Right lung (tissue), 5 donors: Measurements from ENCODE around the gene LRRC4C. TPM values are rescaled to one million over a fixed set of nuclear protein-coding genes. Genes with fewer than 3 reads are reported as not detected.

Experiments used
- DNase-seq, 2 donors: peaks; one replicate each; pipeline ENCODE4 v3.0.0-alpha.2; 2013
- polyA plus RNA-seq, 5 donors: library from polyadenylated mRNA; unstranded; fragments of 120-200 nt; gene quantifications; one replicate each; pipeline versions ENCODE4 v1.2.1 to v1.2.3, GENCODE V29; 2013; ENCODE audit warnings: inconsistent platforms in 1 of 5, low replicate concordance in 1 of 5; ENCODE audit not compliant: insufficient read length in 5 of 5, insufficient read depth in 1 of 5

Gene LRRC4C
- polyA plus RNA-seq, 5 donors = 3.1 to 5.9 (median 4.8) TPM

- DNase-seq = no peak
Measured at GRCh38 chr11:41119484-41119883, 340.0 kb downstream of the LRRC4C start.

DNA sequence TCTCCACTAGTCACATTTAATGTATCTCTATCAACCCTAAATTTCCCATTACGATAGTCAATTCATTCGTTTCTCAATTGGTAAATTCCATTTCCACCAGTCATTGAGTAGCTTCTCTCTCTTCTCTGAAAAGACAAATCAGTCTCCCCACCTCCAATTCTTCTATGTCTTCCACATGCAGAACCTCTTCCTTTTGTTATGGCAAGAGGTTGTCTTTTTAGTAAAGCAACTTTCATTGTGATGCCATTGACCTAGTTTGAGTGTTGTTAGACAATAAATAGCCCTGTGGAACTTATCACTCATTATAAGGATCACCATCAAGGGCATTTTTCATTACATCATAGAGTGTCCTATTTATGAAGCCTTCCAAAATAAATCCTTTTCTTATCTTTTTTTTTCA, 340.9 kb downstream of the LRRC4C start:
- DNase-seq = no peak

GRCh38 chr11:41116970-41117369, 342.5 kb downstream of the LRRC4C start:
- no peak for DNase-seq

DNA sequence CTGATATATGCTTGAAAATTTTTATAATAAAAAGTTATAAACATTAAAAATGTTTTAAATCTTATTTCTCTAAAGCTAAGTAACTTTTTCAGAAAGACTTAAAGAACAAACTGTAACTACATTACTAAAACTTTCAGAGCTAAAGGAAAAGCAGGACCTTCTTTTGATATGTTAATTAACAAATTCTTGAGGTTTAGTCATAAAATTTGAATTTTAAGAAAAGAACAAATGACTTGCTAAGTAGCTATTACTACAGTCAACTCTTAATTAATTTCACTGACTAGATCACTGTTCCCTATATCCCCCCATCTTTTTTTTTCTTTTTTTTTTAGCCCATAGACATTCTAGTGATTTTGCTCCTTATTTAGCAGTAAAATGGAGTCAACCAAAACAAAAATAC, 344.4 kb downstream of the LRRC4C start:
- no peak for DNase-seq

- DNase-seq = no peak
Measured at GRCh38 chr11:41113160-41113559, 346.3 kb downstream of the LRRC4C start.

DNA sequence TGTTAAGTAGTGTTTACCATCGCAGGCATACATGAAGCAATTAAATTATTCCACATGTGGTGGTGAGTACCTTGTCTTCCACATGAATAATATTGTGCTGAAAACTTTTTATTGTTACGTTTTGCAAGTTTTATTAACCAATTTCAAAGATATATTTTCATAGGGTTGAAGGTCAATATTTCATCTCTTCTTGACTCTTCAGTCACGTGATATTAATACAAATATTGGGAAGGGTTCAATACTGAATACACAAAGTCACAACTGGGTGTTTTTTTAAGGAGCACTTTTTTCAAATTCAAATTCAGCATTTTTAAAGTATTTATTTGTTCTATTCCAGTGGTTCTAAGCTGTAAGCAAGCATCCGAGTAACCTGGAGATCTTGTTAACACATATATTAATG, 348.9 kb downstream of the LRRC4C start:
- DNase-seq = no peak

GRCh38 chr11:41102471-41102870, 357.0 kb downstream of the LRRC4C start:
- no peak for DNase-seq

DNA sequence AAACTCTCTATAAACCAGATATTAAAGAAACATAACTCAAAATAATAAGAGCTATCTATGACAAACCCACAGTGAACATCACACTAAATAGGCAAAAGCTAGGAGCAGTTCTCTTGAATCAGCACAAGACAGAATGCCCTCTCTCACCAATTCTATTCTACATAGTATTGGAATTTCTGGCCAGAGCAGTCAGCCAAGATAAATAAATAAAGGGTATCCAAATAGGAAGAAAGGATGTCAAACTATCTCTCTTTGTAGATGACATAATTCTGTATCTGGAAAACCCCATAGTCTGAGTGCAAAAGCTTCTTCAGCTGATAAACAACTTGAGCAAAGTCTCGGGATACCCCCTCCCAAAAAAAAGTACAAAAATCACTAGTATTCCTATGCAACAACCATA, 359.8 kb downstream of the LRRC4C start:
- no peak for DNase-seq

DNA sequence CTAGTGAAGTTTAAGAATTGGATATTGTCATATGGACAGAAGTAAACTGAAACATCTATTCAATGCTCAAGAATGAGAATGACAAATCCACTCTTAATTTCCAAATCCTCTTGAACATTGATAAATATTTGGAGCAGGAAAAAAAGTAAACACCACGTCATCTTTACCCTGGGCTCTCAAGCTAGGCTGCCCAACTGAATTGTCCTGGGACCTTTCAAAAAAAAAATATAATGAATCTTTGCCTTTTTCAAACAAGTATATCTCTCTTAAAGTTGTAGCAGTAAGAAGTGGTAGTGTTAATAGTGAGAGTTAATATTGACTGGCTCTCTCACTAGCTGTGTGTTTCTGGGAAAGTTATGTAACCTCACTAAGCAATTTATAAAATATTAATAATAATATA, 374.3 kb downstream of the LRRC4C start:
- no peak for DNase-seq

DNA sequence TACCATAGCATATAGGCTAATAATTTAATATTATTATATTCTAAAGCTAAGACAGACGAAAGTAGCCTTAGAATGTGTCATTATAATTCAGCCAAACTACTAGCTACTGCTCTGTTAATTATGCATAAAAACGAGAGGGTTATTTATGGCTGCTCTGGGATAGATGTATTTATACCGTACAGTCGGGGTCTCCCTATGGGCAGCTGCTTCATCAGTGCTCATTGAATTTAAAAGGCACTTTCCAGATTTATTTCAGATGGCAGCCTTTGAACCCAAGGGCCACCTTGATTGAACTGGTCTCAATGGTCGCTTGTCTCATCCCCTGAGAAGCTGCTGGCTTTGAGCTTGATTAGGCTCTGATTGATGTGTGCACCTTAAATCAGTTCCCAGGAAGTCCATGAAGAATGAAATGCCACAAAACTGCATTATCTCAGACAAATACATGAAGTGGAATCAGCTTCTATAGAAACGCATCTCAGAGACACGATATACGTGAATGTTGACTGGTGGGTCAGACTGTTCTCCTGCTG, 377.6 kb downstream of the LRRC4C start:
- no peak for DNase-seq

DNA sequence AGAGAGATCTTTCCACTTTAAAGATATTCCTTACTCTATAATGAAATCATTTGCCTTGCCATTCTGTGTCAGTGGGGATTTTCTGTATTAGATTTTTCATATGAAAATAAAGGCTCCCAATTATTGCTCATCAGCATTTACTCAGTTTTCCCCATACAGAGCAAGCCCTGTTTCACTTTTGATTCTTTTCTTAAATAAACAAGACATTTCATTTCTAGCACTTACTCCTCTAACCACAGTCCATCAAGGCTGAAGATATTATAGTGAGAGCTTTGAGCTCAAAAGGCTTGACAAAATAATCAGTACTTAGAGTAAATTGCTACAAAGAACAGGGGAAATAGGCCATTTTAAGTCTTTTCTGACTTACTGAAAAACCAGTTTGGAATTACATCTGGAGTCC, 385.1 kb downstream of the LRRC4C start:
- DNase-seq = no peak

- DNase-seq = no peak
Measured at GRCh38 chr11:41065432-41065831, 394.0 kb downstream of the LRRC4C start.

DNA sequence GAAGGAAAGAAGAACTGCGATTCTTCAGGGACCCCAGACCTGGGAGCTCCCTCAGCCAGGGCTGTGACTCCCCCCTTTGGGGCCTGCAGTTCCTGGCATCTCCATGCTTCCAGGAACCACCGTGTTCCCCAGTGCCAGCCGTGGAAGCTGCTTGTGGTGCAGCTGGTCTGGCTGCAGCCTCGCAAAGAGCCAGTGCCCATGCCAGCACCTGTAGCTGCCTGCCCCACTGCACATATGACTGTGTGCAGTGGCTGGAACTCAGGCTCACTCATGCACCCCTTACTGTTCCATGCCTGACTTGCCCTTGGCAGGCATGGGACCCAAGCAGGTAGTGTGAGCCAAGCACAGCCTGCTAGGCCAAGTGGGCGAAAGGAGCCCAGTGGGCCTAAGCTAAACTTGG, 401.3 kb downstream of the LRRC4C start:
- DNase-seq = no peak

GRCh38 chr11:41056892-41057569, 402.4 kb downstream of the LRRC4C start:
- no peak for DNase-seq

- DNase-seq = no peak
Measured at GRCh38 chr11:41053894-41054293, 405.6 kb downstream of the LRRC4C start.

DNA sequence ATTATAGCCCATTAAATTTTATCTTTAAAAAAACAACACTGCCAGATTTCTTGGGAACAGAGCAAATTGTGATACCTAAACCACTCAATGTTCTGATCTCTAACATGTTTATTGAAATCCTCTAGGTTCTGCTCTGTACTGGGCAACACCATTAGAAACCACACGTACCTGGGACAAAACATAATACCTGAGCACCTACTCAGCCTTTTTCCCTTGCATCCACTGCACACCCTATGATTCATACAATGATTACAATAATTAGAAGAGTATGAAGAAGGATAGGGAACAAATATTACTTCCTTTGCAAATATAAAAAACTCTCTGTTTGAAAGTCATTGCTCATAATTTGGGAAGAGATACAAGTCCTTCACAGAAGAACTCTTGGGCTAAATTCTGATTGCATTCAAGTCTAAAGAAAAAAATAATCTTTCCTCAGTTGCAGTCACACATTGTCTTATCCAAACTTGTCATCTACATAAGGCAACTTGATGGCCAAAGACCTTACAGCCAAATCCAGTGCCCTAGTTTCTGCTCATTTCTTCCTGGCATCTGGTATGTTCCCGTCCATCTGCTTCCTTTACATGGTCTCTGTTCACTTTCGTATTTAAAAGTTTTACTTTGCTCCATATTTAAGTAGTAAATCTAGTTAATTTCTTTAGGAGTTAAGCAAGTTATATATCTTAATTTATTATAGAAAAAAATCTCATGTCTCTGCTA, 407.4 kb downstream of the LRRC4C start:
- no peak for DNase-seq

- DNase-seq = no peak
Measured at GRCh38 chr11:41050791-41051190, 408.7 kb downstream of the LRRC4C start.

- no peak for DNase-seq
Measured at GRCh38 chr11:41047229-41047628, 412.2 kb downstream of the LRRC4C start.

GRCh38 chr11:41045266-41045665, 414.2 kb downstream of the LRRC4C start:
- DNase-seq = no peak

DNA sequence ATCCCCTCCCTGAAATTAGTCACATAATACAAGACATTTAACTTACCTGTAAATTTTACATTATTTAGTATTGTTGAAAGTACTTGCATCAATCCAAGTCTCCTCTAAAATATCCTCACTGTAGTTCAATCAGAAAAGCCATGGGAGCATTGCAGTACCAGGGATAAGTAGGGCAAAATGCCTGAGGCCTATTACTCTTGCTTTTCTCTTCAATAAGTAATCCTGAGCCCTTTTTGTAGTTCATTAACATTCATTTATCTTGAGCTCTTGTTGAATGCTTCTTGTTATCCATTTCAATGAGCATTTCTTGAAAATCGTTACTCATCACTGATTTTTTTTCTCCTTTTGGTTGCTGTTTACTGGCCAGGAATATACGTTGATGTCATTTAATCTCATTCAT, 414.7 kb downstream of the LRRC4C start:
- DNase-seq = no peak

- DNase-seq = no peak
Measured at GRCh38 chr11:41042688-41043087, 416.8 kb downstream of the LRRC4C start.

- no peak for DNase-seq
Measured at GRCh38 chr11:41040474-41040873, 419.0 kb downstream of the LRRC4C start.

- DNase-seq = no peak
Measured at GRCh38 chr11:41039592-41039991, 419.9 kb downstream of the LRRC4C start.
